HG03039 (cell line): ENCODE measurements around the gene SULT1C4.

Source experiments
- ATAC-seq: cut with Tn5 transposase; IDR thresholded peaks from one replicate; pipeline ENCODE4 v1.9.1; 2021; ENCODE audit warnings: mild to moderate bottlenecking, moderate library complexity; ENCODE audit not compliant: unreplicated experiment

The SULT1C4 gene

DNA sequence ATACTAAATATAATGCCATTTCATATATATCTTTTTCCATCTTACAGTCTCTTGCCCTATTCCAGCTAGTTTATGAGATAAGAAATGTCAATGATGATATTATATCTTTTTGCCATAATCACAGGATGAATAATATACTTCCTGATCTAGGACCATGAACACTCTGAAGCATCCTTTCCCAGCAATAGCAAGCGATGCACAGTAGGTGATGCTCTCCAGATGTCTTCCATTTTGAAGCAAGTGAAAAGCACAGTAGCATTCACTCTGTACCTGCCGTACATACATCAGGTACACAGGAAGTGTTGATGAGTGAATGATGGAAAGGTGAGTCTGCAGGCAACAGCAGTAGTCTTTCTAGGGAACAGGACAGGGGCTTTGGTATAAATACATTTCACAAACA lies 8.6 kb upstream of the SULT1C4 start:
- ATAC-seq = no peak

DNA sequence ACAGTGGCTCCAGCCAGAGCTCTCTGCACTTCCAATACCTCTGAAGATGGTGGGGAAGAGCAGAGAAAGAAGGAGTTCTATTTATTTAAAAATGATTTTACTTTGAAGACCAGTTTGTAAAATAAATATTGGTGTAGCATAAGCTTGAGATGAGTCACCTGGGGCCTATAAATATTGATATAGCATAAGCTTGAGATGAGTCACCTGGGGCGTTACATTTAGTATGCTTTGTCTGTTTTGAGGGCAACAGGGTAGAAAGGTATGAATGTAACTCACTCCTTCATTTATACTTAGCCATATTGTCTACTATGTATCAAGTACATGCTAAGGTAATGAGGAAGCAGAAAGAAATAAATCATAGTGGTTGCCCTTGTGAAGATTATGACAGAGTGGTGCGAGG lies 7.7 kb upstream of the SULT1C4 start:
- ATAC-seq = no peak

DNA sequence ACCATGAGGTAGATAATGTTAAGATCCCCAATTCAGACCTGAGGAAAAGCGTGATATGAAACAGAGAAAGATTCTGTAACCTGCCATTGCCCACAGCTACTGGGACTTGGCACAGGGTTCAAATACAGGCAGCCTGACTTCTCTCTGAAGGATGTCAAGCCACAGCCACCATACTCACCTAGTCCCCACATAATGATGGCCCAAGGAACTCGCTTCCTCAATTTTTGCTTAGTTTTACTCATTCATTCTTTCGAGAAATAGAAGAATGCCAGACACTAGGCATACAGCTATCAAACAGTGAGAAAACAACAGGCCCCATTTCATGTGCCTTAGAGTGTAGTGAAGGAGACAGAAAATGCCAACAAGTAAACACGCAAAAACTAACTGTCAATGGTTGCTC lies 980 bp upstream of the SULT1C4 start:
- no peak for ATAC-seq

DNA sequence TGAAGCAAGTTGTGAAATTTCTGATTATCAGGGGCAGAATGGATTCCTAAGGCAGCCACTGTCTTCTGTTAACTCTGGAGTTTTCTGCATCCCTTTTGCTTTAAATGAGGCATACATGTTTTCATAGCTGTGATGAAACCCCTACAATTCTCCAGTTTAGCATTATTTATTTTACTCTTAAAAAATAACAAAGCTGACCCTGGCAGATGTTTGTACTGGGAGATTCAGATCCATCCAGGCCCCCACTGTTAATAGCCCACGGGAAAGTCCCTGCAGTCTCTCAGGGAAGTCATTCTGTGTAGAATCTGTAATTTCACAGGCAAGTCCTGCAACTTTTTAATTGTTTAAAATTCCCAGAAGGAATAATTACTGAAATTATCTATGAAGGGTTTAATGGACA lies 353 bp upstream of the SULT1C4 start:
- no peak for ATAC-seq

DNA sequence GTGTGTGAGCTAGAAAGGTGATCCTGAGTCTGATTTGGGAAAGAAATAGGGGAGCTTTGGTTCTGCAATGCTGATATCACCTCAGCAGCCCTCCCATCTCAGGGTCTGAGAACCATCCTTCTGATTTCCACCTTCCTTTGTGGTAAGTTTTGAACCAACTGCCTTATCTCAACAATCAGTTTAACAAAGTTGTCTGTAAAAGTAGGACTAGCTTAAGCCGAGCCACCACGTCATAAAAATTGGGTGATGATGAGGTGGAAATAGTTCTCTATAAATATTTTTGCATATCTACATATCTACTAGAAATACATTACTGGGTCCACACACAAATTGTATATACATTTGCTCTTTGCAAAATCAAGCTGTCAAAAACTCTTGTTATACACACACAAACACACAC lies 1.1 kb downstream of the SULT1C4 start:
- ATAC-seq = no peak

DNA sequence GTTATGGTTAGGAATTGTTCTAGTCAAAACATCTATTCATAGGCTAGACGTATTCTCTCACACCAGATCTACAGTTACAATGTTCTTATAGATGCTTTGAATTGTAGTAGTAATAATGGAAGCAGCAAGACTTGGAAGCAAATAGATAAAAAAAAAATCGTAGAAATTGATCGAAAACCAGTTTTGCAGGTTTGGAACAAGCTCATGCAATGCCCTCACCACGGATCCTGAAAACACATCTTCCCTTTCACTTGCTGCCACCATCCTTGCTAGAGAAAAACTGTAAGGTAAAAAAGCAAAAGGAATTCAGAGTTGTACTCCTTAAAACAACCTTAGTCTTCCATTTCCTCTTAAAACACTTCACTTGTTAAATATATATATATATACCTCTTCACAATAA lies 4.4 kb downstream of the SULT1C4 start:
- ATAC-seq = no peak

DNA sequence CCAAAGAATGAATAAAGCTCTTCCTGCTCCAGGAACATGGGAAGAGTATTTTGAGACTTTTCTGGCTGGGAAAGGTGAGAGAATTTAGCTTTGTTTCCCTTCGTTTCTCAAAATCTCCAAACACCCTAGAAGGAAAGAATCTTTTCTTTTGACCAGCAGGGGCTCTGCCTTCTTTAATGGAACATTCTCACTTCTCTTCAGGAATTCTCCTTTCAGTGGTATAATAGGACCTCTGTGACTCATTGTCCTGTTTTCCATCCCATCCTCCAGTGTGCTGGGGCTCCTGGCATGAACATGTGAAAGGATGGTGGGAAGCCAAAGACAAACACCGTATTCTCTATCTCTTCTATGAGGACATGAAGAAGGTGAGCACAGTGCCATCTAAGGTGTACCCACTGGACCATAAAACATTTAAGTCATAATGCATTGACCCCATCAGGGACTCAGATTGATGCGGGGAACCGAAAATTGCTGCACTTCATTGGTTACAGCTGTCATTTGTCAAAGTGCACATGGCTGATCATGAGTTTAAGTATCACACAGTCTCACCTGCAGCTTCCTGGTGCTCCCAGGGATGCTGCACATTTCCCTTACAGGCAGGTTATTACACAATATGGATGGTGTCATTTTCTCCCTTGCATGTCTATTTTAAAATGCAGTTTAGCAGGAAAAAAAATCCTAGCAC lies 5.5 kb downstream of the SULT1C4 start:
- ATAC-seq = no peak

DNA sequence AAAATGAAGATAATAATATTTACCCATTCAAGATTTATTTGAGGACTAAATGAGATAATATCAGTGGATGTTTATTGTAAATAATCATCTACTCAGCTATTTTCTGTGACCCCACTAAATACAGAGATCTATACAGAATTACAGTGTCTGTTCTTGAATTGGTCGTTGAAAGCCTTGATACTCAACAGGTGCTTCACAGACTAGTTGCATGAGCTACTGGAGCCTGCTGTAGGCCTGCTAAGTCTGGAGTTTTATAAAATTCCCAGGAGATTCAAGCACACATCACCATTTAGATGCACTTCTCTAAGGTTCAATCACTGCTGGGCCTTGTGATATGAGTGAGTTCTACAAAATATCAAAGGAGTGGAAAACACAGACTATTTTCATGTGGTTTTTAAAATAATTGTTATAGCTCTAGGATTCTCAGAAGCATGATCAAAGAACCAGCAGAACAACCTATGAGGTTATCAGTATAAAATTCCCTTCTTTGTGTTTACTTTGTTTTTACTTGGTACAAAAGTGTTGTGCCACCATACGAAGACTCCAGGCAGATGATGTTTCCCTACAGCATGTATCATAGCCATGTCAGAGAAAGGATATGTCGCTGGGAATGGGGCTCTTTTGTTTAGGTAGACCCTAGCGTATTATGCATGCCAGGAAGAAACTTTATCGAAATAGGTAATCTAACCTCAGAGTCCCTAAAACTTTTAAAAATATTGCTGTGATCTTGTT lies 7.1 kb downstream of the SULT1C4 start:
- no peak for ATAC-seq

DNA sequence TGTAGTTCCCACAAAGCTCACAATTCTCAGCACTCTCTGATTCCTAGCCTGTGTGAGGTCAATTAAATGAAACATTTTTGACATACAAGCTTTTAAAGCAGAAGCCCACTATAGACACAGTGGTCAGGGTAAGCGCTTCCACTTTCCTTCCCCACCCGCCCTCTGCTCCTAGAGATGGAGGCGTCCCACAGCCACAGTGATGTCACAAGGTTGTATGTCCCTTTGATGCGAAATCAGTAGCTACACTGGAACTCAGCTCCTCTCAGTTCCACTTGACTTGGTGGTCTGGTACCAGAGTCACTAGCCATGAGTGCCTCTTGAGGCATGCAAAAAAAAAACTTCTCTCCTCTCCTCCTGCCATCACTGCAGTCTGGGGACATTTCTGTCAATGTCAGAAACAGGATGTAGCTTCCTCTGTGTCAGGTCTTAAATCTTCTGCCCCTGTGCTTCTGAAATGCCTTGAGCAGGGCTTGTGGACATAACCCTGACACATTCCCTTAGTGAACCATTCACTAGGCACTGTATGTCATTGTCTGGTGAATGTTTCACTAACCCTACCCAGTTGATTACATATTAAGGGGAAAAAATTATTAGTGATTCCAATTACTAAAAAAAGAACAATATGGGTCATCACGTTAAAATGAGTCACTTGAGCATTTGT lies 7.8 kb downstream of the SULT1C4 start:
- no peak for ATAC-seq

DNA sequence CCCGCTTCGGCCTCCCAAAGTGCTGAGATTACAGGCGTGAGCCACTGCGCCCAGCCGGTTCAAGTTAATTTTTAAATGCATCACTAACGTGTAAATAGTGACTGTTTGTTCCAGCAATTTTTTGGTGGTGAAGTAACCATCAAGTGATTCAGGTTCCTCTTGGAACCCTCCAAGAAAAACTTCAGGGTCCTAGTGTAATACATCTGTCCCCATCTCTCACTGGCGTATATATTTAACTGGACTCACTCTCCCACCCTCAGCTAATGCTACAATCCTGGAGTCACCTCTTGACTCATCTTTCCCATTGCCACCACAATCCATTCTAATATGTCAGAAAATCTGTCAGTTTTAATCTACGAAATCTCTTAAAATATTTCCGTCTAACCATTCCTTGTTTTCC lies 10.3 kb downstream of the SULT1C4 start:
- ATAC-seq = no peak

DNA sequence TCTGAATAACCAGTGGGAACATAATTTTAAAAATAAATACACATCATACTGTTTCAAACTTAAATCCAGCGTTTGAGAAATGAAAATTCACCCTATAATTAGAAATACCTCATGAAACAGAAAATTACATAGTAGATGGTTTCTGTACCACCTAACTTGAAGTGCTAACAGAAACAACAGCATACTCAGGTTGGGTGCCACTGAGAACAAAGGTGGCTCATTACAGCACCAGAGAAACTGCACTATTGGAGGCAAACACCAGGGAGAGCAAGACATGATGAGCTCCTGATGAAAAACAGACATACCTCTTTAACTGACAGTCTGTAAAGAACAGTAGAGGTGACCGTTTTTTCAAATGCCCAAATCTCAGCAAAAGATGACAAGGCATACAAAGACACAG lies 12.6 kb downstream of the SULT1C4 start:
- no peak for ATAC-seq

DNA sequence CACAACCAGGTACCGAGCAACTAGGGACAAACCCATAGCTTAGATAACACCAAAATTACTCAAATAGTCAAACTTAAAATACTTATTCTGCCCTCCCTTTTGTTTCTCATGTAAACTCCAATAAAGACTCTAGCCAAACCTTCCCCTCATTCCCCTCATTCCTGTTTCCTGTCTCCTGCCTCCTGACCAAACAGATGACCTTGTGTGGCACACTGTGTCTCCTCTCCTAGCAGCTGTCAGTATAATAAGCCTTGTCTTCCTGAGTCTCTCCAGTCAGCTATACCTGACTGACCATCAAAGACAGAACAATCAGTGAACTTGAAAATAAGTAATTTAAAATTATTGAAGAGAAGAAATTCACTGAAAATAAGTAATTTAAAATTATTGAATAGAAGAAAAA lies 14.3 kb downstream of the SULT1C4 start:
- no peak for ATAC-seq

DNA sequence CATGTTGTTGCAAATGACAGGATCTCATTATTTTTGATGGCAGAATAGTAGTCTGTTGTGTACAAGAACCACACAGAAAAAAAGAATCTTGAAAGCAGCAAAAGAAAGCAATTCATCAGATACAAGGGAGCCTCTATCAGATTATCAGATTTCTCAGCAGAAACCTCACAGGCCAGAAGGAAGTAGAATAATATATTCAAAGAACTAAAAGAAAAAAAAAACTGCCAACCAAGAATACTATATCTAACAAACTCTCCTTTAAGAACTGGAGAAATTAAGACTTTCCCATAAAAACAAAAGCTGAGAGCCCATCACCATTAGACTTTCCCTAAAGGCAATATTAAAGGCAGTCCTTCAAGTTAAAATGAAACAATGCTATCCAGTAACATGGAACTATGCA lies 15.4 kb downstream of the SULT1C4 start:
- ATAC-seq = no peak

DNA sequence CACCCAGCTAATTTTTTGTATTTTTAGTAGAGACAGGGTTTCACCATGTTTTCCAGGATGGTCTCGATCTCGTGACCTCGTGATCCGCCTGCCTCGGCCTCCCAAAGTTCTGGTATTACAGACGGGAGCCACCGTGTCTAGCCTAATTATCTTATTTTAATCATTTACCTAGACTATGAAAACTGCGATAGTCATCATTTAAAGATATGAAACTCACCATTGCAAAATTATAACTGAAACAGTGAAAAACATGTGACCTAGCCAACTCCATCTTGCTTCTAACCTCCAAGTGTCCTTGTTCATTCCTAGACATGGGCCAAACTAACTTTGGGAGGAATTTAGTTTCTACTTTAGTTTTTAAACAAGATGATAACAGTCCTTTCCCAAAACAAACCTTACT lies 17.4 kb downstream of the SULT1C4 start:
- ATAC-seq = no peak

DNA sequence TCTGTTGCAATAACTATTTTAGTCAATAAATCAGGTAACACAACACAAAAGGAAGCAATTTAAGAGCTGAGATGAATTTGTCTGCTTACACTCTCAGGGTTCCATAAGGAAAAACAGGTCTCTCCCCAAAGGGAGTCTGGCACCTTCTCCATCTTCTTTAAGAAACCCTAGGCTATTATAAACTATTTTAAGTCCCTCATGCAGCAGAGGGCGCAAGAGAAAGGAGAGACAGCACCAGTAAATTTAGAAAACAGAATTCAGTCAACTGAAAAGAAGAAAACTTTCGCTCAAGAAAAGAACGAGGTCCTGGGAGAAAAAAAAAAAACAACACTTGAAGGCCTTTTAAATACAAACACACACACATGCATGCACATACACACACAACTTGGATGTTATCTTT lies 19.1 kb downstream of the SULT1C4 start:
- ATAC-seq = no peak

DNA sequence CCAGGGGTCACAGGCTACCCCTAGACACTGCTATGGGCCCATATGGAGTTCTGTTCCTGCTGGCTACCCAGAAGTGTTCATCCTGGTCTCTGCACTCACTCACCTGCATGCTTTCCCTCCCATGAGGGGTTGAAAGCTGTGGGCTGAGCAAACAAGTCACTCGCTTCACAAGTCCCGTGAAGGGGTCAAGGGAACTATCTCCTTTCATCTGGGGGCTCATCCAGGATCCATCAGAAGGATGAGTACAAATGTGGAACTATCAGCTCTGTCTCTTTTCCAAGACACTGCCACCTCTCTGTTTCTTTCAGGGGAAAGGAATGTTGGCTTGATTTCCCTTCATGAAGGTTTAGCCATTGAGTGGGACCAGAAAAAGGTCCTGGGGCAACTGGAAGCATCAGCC lies 21.7 kb downstream of the SULT1C4 start:
- no peak for ATAC-seq

DNA sequence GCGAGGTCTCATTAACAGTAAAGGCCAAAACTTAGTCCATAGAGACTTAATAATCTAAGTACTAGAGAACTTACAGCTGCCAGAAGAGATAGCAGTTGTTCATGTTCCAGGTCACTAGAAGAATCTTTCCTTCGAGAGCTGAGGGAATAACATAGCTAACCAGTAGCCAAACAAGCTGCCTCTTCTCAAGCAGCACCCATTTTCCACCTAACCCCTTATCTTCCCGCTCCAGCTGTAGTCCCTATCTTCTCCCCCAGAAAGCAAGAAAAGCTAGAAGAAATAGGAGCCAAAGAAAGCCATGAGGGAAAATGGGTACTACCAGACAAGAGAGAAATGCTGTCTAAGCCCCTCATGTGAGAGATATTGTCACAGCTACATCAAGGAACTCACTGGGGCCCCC lies 24.0 kb downstream of the SULT1C4 start:
- ATAC-seq = no peak

DNA sequence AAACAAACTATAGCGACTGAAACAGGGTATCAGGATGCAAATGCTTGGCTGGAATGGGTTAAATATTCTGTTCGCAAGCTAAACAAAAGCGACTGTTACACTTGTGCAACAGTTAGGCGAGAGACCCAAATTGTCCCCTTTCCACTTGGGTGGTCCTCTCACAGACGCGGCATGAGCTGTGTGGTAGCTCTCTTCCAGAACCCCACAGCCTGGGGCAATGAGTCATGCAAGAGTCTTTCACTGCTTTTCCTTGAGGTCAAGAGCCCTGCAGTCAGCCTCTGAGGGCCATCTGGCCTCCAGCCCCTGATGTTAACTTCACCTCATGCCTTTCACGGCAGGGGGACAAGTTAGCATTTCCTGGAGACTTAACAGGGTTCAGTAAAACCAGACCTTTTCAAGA lies 25.7 kb downstream of the SULT1C4 start:
- ATAC-seq = no peak

DNA sequence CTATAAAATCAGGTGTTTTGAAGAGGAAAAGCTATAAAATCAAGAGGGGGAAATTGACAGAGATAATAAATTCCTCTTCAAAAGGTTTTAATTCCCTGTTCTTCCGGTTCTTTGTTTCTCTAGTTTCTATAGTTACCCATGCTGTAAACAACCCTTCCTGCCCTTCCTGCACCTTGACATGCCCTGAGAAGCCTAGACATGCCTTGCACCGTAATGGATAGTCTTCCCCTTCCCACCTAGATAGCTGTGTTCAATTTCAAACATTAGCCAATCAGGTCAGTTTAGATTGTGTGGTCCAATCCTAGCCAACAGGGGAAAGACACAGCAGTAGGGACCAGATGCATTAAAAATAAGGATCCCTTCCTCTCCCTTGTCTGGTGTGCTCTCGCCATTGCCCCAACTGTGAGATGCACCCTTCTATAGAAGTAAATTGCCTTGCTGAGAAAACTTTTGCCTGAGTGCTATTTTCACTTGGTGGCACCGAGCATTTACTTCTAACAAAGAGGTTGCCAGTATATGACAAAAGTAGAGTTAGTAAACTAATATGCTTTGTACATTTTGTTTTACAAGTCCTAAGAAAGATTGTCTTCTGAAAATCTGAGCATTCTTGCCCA lies 27.1 kb downstream of the SULT1C4 start:
- ATAC-seq = no peak

DNA sequence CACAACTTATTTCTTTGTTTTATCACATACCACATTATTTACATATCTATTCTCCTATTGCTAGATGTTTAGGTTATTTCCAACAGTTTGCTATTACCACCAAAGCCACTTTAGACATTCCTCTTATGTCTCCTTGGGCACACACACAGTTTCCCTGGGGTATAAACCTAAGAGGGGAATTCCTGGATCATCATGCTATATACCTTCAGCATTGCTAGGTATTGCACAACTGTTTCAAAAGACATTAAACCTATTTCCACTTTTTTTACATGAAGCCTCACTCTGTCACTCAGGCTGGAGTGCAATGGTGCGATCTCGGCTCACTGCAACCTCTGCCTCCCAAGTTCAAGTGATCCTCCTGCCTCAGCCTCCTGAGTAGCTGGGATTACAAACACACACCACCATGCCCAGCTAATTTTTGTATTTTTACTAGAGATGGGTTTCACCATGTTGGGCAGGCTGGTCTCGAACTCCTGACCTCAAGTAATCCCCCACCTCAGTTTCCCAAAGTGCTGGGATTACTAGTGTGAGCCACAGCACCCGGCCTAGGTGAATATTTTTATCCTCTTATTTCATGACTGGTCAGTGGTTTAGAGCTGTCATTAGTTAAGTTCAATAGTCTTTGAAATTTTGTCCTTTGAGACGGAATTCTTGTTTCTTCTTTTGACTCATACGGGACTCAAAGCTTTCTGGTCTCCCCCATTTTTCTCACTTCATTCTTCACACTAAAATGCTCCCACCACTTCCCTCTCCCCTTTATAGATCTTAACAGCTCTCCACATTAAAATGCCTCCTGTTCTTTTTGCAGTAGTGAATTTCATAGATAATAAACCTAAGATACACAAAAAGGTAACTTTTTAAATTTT lies 30.3 kb downstream of the SULT1C4 start:
- no peak for ATAC-seq

DNA sequence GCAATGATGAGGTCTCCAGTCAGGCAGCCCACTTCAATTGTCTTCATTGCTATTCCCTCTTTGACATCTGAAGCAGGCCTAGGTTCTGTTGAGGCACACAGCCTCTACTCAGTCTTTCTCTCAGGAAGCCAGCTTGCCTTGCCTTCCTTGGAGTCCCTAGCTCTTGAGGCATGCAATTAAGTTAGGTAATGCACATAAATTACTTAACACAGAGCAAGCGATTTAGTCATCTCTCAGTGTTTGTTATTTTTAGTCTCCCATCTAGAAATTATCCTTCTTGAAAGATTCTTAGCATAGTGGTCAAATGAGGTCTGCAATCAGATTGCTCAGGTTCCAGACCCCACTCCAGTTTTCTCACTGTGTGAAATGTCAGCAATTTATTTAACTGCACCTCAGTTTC lies 32.0 kb downstream of the SULT1C4 start:
- ATAC-seq = no peak
